ENCODE results near the gene ZSCAN22. TPM values are rescaled to one million over a fixed set of nuclear protein-coding genes. Genes with fewer than 3 reads are reported as not detected.
A peak's percentile ranks its signal among the peaks of the same experiment; 100 is the strongest.

Gene ZSCAN22
- total and polyA plus RNA-seq, 2 of the 13 experiments (the other 11 are each of a cell fraction or from before 2014, with no cell fraction given) = 2.5 to 3.5 TPM

DNA sequence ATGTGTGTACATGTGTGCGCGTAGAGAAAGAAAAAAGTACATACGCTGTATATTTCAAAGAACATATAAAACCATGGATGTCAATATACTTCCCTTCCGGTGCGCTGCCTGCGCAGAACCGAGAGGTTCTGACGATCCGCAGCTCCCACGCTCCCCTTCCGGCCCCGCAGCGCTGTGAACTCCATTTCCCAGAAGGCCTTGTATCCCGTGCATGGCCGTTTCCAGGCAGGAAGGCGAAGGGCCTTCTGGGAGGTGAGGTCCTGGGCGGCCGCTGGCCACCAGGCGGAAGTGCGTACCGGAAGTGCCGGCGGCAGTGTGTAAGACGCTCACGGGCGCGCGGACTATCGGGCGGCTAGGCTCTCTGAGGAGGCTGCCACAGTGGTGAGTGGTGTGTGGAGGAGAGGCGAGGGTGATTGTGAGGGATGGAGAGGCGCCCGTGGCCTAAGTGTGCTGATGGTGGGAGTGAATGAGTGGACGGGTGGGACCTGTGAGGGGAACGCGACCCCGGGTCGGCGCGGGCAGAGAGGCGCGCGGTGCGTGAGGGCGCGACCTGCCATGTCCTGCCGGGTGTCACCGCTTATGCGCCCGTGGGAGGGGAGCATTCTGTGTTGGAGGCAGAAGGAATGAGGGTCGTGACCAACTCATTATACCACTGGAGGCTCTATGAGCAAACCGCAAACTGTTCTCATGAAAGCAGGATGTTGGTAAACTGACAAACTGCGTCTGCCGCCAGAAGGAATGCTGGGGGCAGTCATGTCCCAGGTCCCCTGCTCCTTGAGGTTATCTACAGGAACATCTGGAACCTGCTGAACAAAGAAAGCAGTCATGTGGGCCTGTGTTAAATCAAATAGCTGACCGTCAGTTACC, 21.5 kb upstream of the ZSCAN22 start, which contains the start of gene ERVK3-1 (continued):
- 0 out of 2 replicates have a peak, but pooled peaks have one; percentile 46 for TF ChIP-seq BHLHE40 (IDR thresholded peaks at IDR 0.05; ENCODE audit: low read length)
- peak; percentile 96; the same call in 1 of the 2 replicates for TF ChIP-seq ELF4 (CRISPR knock-in tag; IDR thresholded peaks at IDR 0.05; ENCODE audit: borderline replicate concordance)
- peak; percentile 52; the same call in 1 of the 2 replicates for TF ChIP-seq TBP (CRISPR knock-in tag; IDR thresholded peaks at IDR 0.05)
- TF ChIP-seq TMF1 (CRISPR knock-in tag; IDR thresholded peaks at IDR 0.05; ENCODE audit: low read depth) = peak; percentile 59; the same call in 1 of the 2 replicates
- TF ChIP-seq FOXA3 (CRISPR knock-in tag; IDR thresholded peaks at IDR 0.05) = peak; percentile 63
- TF ChIP-seq ZNF598 (CRISPR knock-in tag; IDR thresholded peaks at IDR 0.05; ENCODE audit: borderline replicate concordance) = peak; percentile 90; the same call in 1 of the 2 replicates
- TF ChIP-seq, protein P1, sequence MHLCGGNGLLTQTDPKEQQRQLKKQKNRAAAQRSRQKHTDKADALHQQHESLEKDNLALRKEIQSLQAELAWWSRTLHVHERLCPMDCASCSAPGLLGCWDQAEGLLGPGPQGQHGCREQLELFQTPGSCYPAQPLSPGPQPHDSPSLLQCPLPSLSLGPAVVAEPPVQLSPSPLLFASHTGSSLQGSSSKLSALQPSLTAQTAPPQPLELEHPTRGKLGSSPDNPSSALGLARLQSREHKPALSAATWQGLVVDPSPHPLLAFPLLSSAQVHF (CRISPR knock-in tag; IDR thresholded peaks at IDR 0.05) = no peak
- TF ChIP-seq, protein P2, sequence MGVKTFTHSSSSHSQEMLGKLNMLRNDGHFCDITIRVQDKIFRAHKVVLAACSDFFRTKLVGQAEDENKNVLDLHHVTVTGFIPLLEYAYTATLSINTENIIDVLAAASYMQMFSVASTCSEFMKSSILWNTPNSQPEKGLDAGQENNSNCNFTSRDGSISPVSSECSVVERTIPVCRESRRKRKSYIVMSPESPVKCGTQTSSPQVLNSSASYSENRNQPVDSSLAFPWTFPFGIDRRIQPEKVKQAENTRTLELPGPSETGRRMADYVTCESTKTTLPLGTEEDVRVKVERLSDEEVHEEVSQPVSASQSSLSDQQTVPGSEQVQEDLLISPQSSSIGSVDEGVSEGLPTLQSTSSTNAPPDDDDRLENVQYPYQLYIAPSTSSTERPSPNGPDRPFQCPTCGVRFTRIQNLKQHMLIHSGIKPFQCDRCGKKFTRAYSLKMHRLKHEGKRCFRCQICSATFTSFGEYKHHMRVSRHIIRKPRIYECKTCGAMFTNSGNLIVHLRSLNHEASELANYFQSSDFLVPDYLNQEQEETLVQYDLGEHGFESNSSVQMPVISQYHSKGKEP (CRISPR knock-in tag; IDR thresholded peaks at IDR 0.05) = peak; percentile 55; the same call in 1 of the 2 replicates
- no peak; the same call in 1 of the 2 replicates for TF ChIP-seq ZSCAN21 (CRISPR knock-in tag; IDR thresholded peaks at IDR 0.05; ENCODE audit: borderline replicate concordance)
- peak; percentile 83; the same call in 1 of the 2 replicates for TF ChIP-seq KLF13 (CRISPR knock-in tag; IDR thresholded peaks at IDR 0.05)
- no peak for TF ChIP-seq ZNF101 (CRISPR knock-in tag; IDR thresholded peaks at IDR 0.05; ENCODE audit: borderline replicate concordance, low read depth)
- no peak for TF ChIP-seq THYN1 (CRISPR knock-in tag; IDR thresholded peaks at IDR 0.05; ENCODE audit: borderline replicate concordance, low read depth)
- TF ChIP-seq, protein P3, sequence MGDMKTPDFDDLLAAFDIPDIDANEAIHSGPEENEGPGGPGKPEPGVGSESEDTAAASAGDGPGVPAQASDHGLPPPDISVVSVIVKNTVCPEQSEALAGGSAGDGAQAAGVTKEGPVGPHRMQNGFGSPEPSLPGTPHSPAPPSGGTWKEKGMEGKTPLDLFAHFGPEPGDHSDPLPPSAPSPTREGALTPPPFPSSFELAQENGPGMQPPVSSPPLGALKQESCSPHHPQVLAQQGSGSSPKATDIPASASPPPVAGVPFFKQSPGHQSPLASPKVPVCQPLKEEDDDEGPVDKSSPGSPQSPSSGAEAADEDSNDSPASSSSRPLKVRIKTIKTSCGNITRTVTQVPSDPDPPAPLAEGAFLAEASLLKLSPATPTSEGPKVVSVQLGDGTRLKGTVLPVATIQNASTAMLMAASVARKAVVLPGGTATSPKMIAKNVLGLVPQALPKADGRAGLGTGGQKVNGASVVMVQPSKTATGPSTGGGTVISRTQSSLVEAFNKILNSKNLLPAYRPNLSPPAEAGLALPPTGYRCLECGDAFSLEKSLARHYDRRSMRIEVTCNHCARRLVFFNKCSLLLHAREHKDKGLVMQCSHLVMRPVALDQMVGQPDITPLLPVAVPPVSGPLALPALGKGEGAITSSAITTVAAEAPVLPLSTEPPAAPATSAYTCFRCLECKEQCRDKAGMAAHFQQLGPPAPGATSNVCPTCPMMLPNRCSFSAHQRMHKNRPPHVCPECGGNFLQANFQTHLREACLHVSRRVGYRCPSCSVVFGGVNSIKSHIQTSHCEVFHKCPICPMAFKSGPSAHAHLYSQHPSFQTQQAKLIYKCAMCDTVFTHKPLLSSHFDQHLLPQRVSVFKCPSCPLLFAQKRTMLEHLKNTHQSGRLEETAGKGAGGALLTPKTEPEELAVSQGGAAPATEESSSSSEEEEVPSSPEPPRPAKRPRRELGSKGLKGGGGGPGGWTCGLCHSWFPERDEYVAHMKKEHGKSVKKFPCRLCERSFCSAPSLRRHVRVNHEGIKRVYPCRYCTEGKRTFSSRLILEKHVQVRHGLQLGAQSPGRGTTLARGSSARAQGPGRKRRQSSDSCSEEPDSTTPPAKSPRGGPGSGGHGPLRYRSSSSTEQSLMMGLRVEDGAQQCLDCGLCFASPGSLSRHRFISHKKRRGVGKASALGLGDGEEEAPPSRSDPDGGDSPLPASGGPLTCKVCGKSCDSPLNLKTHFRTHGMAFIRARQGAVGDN (CRISPR knock-in tag; IDR thresholded peaks at IDR 0.05) = peak; percentile 85
- peak; percentile 49; the same call in 1 of the 2 replicates for TF ChIP-seq ZNF138 (CRISPR knock-in tag; IDR thresholded peaks at IDR 0.05; ENCODE audit: low read depth)
- TF ChIP-seq HNF4G (IDR thresholded peaks at IDR 0.05; ENCODE audit: borderline replicate concordance, low read depth, low read length) = no peak
- 0 out of 2 replicates have a peak, but pooled peaks have one; percentile 34 for TF ChIP-seq HNF4G (CRISPR knock-in tag; IDR thresholded peaks at IDR 0.05; ENCODE audit: borderline replicate concordance, low read depth)
- TF ChIP-seq, protein P4, sequence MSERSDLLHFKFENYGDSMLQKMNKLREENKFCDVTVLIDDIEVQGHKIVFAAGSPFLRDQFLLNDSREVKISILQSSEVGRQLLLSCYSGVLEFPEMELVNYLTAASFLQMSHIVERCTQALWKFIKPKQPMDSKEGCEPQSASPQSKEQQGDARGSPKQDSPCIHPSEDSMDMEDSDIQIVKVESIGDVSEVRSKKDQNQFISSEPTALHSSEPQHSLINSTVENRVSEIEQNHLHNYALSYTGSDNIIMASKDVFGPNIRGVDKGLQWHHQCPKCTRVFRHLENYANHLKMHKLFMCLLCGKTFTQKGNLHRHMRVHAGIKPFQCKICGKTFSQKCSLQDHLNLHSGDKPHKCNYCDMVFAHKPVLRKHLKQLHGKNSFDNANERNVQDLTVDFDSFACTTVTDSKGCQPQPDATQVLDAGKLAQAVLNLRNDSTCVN (CRISPR knock-in tag; IDR thresholded peaks at IDR 0.05; ENCODE audit: borderline replicate concordance) = peak; percentile 77
- TF ChIP-seq RBAK (CRISPR knock-in tag; IDR thresholded peaks at IDR 0.05) = no peak
- no peak for TF ChIP-seq ZNF326 (CRISPR knock-in tag; IDR thresholded peaks at IDR 0.05; ENCODE audit: borderline replicate concordance)
- 0 out of 2 replicates have a peak, but pooled peaks have one; percentile 8 for TF ChIP-seq STAG1 (CRISPR knock-in tag; IDR thresholded peaks at IDR 0.05)
- TF ChIP-seq ZNF788 (CRISPR knock-in tag; IDR thresholded peaks at IDR 0.05; ENCODE audit: borderline replicate concordance) = peak; percentile 92
